Astrocyte of the cerebellum (primary cell): ENCODE measurements around the gene WNT3A.

Source experiments
- DNase-seq: peaks from one replicate; pipeline ENCODE4 v3.0.0-alpha.2; 2011; ENCODE audit warnings: low read depth
- H3K4me3 ChIP-seq: 2 replicates; pipeline ENCODE4 v1.5.1; 2011; ENCODE audit warnings: mild to moderate bottlenecking, low read depth, low read length, moderate library complexity
- CTCF ChIP-seq: IDR thresholded peaks from 2 replicates; pipeline ENCODE4 v1.5.1; 2012; ENCODE audit warnings: low read length, low read depth, moderate library complexity, mild to moderate bottlenecking; ENCODE audit errors: missing control alignments
- in situ Hi-C: cut with HindIII; loops from 2 replicates; pipeline ENCODE4 v1.10.0; 2017; ENCODE audit warnings: low sequenced_read_pairs

The WNT3A gene

GRCh38 chr1:228087771-228088251 is 81.0 kb downstream of the WNT3A start:
- TF ChIP-seq CTCF: no peak
- peak; percentile 27 for DNase-seq
- in situ Hi-C loops: no loop called here
- H3K4me3 ChIP-seq: no peak overlapping the region

GRCh38 chr1:228088586-228089498 is 82.0 kb downstream of the WNT3A start:
- no peak for DNase-seq
- in situ Hi-C loops: no loop called here
- no peak for TF ChIP-seq CTCF
- H3K4me3 ChIP-seq: no peak overlapping the region

GRCh38 chr1:228089519-228090380 is 83.0 kb downstream of the WNT3A start:
- H3K4me3 ChIP-seq: no peak overlapping the region
- in situ Hi-C loops: no loop called here
- no peak for DNase-seq
- no peak for TF ChIP-seq CTCF

GRCh38 chr1:228090613-228091081 is 83.8 kb downstream of the WNT3A start:
- in situ Hi-C loops: no loop called here
- TF ChIP-seq CTCF: no peak
- no peak for DNase-seq
- H3K4me3 ChIP-seq: no peak overlapping the region

- no peak overlapping the region for H3K4me3 ChIP-seq
- no peak for TF ChIP-seq CTCF
- DNase-seq: no peak
- in situ Hi-C loops: no loop called here
Observed at GRCh38 chr1:228091084-228091483, 84.3 kb downstream of the WNT3A start.

GRCh38 chr1:228092342-228093049 is 85.7 kb downstream of the WNT3A start:
- no peak for DNase-seq
- TF ChIP-seq CTCF: no peak
- in situ Hi-C loops: no loop called here
- H3K4me3 ChIP-seq: no peak overlapping the region
